ENCODE data around the gene GLI3.

Gene GLI3

GRCh38 chr7:42226354-42226941 is 10.6 kb downstream of the GLI3 start (continued):
- TF ChIP-seq ZSCAN18 (tag by site-specific recombination; IDR thresholded peaks at IDR 0.05): no peak; the same call in 1 of the 2 replicates
- no peak for TF ChIP-seq ZNF157 (tag by site-specific recombination; IDR thresholded peaks at IDR 0.05)
- TF ChIP-seq KLF1 (tag by site-specific recombination; IDR thresholded peaks at IDR 0.05): no peak
- TF ChIP-seq ZNF416 (tag by site-specific recombination; IDR thresholded peaks at IDR 0.05): no peak
- TF ChIP-seq ZNF2 (tag by site-specific recombination; IDR thresholded peaks at IDR 0.05): no peak
- no peak; the same call in 1 of the 2 replicates for TF ChIP-seq ZNF394 (tag by site-specific recombination; IDR thresholded peaks at IDR 0.05; ENCODE audit: borderline replicate concordance)
- no peak for TF ChIP-seq ZNF792 (tag by site-specific recombination; IDR thresholded peaks at IDR 0.05)
- no peak for TF ChIP-seq PBX3 (CRISPR knock-in tag; IDR thresholded peaks at IDR 0.05)
- no peak for TF ChIP-seq ELK4 (IDR thresholded peaks at IDR 0.05; ENCODE audit: borderline replicate concordance, low read depth, low read length)
- no peak for TF ChIP-seq BCL11A (tag by site-specific recombination; IDR thresholded peaks at IDR 0.05; ENCODE audit: low read depth)
- TF ChIP-seq ZNF473 (tag by site-specific recombination; IDR thresholded peaks at IDR 0.05): no peak
- TF ChIP-seq ZNF785 (tag by site-specific recombination; IDR thresholded peaks at IDR 0.05): no peak
- no peak for TF ChIP-seq ZNF777 (tag by site-specific recombination; IDR thresholded peaks at IDR 0.05; ENCODE audit: borderline replicate concordance)
- TF ChIP-seq EGR2 (tag by site-specific recombination; IDR thresholded peaks at IDR 0.05; ENCODE audit: low read depth): peak; percentile 49
- no peak for TF ChIP-seq ZNF10 (tag by site-specific recombination; IDR thresholded peaks at IDR 0.05)
- TF ChIP-seq ZNF133 (tag by site-specific recombination; IDR thresholded peaks at IDR 0.05): no peak
- no peak for TF ChIP-seq ZNF121 (tag by site-specific recombination; IDR thresholded peaks at IDR 0.05)
- TF ChIP-seq ZBTB8A (tag by site-specific recombination; IDR thresholded peaks at IDR 0.05): peak; percentile 38; the same call in 1 of the 2 replicates
- TF ChIP-seq ZNF146 (tag by site-specific recombination; IDR thresholded peaks at IDR 0.05): no peak
- no peak for TF ChIP-seq ZFP69B (tag by site-specific recombination; IDR thresholded peaks at IDR 0.05)
- TF ChIP-seq TCF7L2 (IDR thresholded peaks at IDR 0.05; ENCODE audit: borderline replicate concordance, low read depth, low read length): no peak
- no peak for TF ChIP-seq SCRT2 (tag by site-specific recombination; IDR thresholded peaks at IDR 0.05)
- peak; percentile 50; the same call in 1 of the 2 replicates for TF ChIP-seq ZNF600 (tag by site-specific recombination; IDR thresholded peaks at IDR 0.05)
- no peak for TF ChIP-seq ZBTB48 (tag by site-specific recombination; IDR thresholded peaks at IDR 0.05)
- no peak for TF ChIP-seq ZNF623 (tag by site-specific recombination; IDR thresholded peaks at IDR 0.05)
- TF ChIP-seq ZNF184 (tag by site-specific recombination; IDR thresholded peaks at IDR 0.05): no peak
- TF ChIP-seq KLF10 (tag by site-specific recombination; IDR thresholded peaks at IDR 0.05): peak; percentile 83
- TF ChIP-seq SP3 (tag by site-specific recombination; IDR thresholded peaks at IDR 0.05): no peak
- TF ChIP-seq ZBTB21 (tag by site-specific recombination; IDR thresholded peaks at IDR 0.05): no peak
- TF ChIP-seq ZNF398 (tag by site-specific recombination; IDR thresholded peaks at IDR 0.05): no peak
- no peak for TF ChIP-seq ZSCAN30 (tag by site-specific recombination; IDR thresholded peaks at IDR 0.05)
- no peak for TF ChIP-seq ZNF654 (tag by site-specific recombination; IDR thresholded peaks at IDR 0.05; ENCODE audit: low read depth)
- no peak for TF ChIP-seq ZNF302 (tag by site-specific recombination; IDR thresholded peaks at IDR 0.05; ENCODE audit: low read depth)
- no peak for TF ChIP-seq ZNF26 (tag by site-specific recombination; IDR thresholded peaks at IDR 0.05)
- no peak for TF ChIP-seq ZNF837 (tag by site-specific recombination; IDR thresholded peaks at IDR 0.05)
- TF ChIP-seq ZNF830 (tag by site-specific recombination; IDR thresholded peaks at IDR 0.05; ENCODE audit: low read depth): peak; percentile 82; the same call in 1 of the 2 replicates
